ENCODE data around the gene ADAMTS16. TPM values are rescaled to one million over a fixed set of nuclear protein-coding genes. Genes with fewer than 3 reads are reported as not detected.

The ADAMTS16 gene
- total and polyA plus RNA-seq, 2 donors from 2014 or later, result 5.6 to 7.5 TPM

GRCh38 chr5:5369051-5369605 is 229.0 kb downstream of the ADAMTS16 start:
- H3K36me3 ChIP-seq (ENCODE audit: control insufficient read depth in 2 of 3, insufficient read depth in 3 of 3, low read length in 3 of 3), result no peaks in the 10 kb centered on the region
- no peak overlapping the region for H3K4me3 ChIP-seq (ENCODE audit: low read length in 3 of 3)
- no peaks in the 10 kb centered on the region for H3K9me3 ChIP-seq (ENCODE audit: control insufficient read depth in 2 of 3, insufficient read depth in 1 of 3, low read length in 3 of 3)
- no peak for TF ChIP-seq CTCF (IDR thresholded peaks at IDR 0.05; ENCODE audit: borderline replicate concordance, extremely low read depth, insufficient read depth)
- H3K27ac ChIP-seq (ENCODE audit: low read depth in 2 of 2, low read length in 2 of 2), result no peak overlapping the region
- DNase-seq (no peak), FAIRE-seq (no peak)
- H3K27me3 ChIP-seq (ENCODE audit: control insufficient read depth, insufficient read depth, low read length), result no peaks in the 10 kb centered on the region
- H3K4me1 ChIP-seq (ENCODE audit: control insufficient read depth in 2 of 3, insufficient read depth in 2 of 3, low read depth in 1 of 3, low read length in 3 of 3), result no peaks in the 10 kb centered on the region
- intact Hi-C loops (cut with DNase I), result no loop called here
- no peak overlapping the region for H3K9ac ChIP-seq (ENCODE audit: low read length in 3 of 3)
